ENCODE measurements around the gene PLEKHG2.
A peak's percentile ranks its signal among the peaks of the same experiment; 100 is the strongest.
"Not testable (repeated sequence)": the region's sequence is repeated elsewhere in the genome, so short reads cannot be mapped to it uniquely, and the experiment has no call there.

Gene PLEKHG2

GRCh38 chr19:39412100-39412866 lies at the start of gene PLEKHG2:
Gene PLEKHG2 (plus strand): TSS chr19:39412669. CDS start chr19:39414087, 1,418 bp downstream.
- DNase-seq (ENCODE audit: low read depth) = peak; percentile 97

- DNase-seq (ENCODE audit: low read depth) = no peak
Measured at GRCh38 chr19:39362682-39363657, 49.5 kb upstream of the PLEKHG2 start.

GRCh38 chr19:39363901-39364457 lies 48.5 kb upstream of the PLEKHG2 start:
- DNase-seq (ENCODE audit: low read depth) = no peak

GRCh38 chr19:39365531-39365930 lies 46.9 kb upstream of the PLEKHG2 start:
- DNase-seq (ENCODE audit: low read depth) = no peak

- no peak for DNase-seq (ENCODE audit: low read depth)
Measured at GRCh38 chr19:39369200-39369599, 43.3 kb upstream of the PLEKHG2 start.

- no peak for DNase-seq (ENCODE audit: low read depth)
Measured at GRCh38 chr19:39370735-39371134, 41.7 kb upstream of the PLEKHG2 start.

GRCh38 chr19:39372047-39372802 lies 40.2 kb upstream of the PLEKHG2 start:
- peak; percentile 94 for DNase-seq (ENCODE audit: low read depth)

- DNase-seq (ENCODE audit: low read depth) = no peak
Measured at GRCh38 chr19:39372941-39373340, 39.5 kb upstream of the PLEKHG2 start.

GRCh38 chr19:39375929-39376328 lies 36.5 kb upstream of the PLEKHG2 start:
- DNase-seq (ENCODE audit: low read depth) = no peak

GRCh38 chr19:39377373-39378362 lies 34.8 kb upstream of the PLEKHG2 start:
- DNase-seq (ENCODE audit: low read depth) = no peak

- not testable (repeated sequence) for DNase-seq (ENCODE audit: low read depth)
Measured at GRCh38 chr19:39379366-39379765, 33.1 kb upstream of the PLEKHG2 start.

- DNase-seq (ENCODE audit: low read depth) = no peak
Measured at GRCh38 chr19:39379865-39380396, 32.5 kb upstream of the PLEKHG2 start.

- no peak for DNase-seq (ENCODE audit: low read depth)
Measured at GRCh38 chr19:39380521-39381502, 31.7 kb upstream of the PLEKHG2 start.

- no peak for DNase-seq (ENCODE audit: low read depth)
Measured at GRCh38 chr19:39381910-39382611, 30.4 kb upstream of the PLEKHG2 start.

GRCh38 chr19:39382991-39383828 lies 29.3 kb upstream of the PLEKHG2 start:
- no peak for DNase-seq (ENCODE audit: low read depth)

GRCh38 chr19:39384839-39385568 lies 27.5 kb upstream of the PLEKHG2 start:
- DNase-seq (ENCODE audit: low read depth) = no peak
